C4-2B (cell line): ENCODE measurements around the gene INTS14.
A peak's percentile ranks its signal among the peaks of the same experiment; 100 is the strongest.

ENCODE experiments used
- ZFX ChIP-seq: fragments of 450-650 bp; IDR thresholded peaks from 2 replicates; pipeline ENCODE4 v1.6.1; 2017
- TF ChIP-seq, protein P1 (sequence below): fragments of 450-650 bp; conservative IDR thresholded peaks from 2 replicates; pipeline ENCODE4 v1.5.1; 2017; ENCODE audit warnings: mild to moderate bottlenecking

DNA sequence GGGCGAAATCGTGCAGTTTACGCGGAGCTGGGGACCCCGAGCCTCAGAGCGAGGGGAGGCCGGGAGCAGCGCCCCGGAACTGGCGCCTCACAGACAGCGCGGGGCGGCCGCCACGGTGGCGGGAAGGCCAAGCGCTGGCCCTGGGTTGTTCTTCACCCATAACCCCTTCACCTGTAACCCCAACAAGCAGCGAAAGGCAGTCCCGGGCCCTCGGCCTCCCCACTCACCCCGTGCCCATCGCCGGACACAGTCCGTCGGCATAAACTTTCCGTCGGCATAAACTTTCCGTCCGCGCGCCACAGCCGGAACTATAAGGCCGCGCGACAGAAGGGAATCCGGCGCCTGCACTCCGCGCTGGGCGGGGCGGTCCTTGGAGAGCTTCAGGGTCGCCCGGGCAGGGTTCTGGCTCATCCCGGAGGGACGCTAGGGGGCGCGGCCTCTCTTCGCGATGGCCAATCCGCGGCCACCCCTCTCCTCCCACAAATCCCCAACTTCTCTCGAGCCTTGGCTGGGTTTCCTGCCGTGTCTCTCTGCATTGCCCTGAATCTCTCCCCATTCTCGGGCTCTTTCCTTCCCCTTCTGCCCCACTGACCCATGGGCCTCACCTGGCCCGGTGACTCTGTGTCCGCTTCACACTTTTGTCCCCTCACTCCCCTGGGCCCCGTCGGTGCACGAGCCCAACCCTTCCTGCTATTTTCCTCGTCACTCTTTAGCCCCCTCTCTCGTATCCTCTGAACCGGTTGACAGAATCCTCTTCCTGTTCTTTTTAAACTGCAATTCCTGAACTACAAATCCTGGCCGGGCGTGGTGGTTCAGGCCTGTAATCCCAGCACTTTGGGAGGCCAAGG lies at the start of gene INTS14:
- TF ChIP-seq, protein P1, sequence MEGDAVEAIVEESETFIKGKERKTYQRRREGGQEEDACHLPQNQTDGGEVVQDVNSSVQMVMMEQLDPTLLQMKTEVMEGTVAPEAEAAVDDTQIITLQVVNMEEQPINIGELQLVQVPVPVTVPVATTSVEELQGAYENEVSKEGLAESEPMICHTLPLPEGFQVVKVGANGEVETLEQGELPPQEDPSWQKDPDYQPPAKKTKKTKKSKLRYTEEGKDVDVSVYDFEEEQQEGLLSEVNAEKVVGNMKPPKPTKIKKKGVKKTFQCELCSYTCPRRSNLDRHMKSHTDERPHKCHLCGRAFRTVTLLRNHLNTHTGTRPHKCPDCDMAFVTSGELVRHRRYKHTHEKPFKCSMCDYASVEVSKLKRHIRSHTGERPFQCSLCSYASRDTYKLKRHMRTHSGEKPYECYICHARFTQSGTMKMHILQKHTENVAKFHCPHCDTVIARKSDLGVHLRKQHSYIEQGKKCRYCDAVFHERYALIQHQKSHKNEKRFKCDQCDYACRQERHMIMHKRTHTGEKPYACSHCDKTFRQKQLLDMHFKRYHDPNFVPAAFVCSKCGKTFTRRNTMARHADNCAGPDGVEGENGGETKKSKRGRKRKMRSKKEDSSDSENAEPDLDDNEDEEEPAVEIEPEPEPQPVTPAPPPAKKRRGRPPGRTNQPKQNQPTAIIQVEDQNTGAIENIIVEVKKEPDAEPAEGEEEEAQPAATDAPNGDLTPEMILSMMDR, result peak; percentile 85
- TF ChIP-seq ZFX, result peak; percentile 98
